ENCODE data around the gene ZNF500.

ZNF500 gene

GRCh38 chr16:4803898-4804762 is 37.2 kb upstream of the ZNF500 start:
- TF ChIP-seq RAD21 (IDR thresholded peaks at IDR 0.05; ENCODE audit: low read depth) = no peak

GRCh38 chr16:4803401-4803844 is 36.5 kb upstream of the ZNF500 start:
- TF ChIP-seq TAF1 (IDR thresholded peaks at IDR 0.05; ENCODE audit: low read depth) (no peak), YY1 (IDR thresholded peaks at IDR 0.05; ENCODE audit: low read depth) (no peak), USF1 (IDR thresholded peaks at IDR 0.05) (no peak), TCF12 (IDR thresholded peaks at IDR 0.05; ENCODE audit: low read depth) (no peak), REST (IDR thresholded peaks at IDR 0.05; ENCODE audit: low read depth) (no peak), ZBTB7A (IDR thresholded peaks at IDR 0.05; ENCODE audit: low read depth) (no peak), EP300 (IDR thresholded peaks at IDR 0.05; ENCODE audit: borderline replicate concordance) (no peak), CREB1 (IDR thresholded peaks at IDR 0.05; ENCODE audit: low read depth) (no peak), TEAD4 (IDR thresholded peaks at IDR 0.05) (no peak), CEBPB (IDR thresholded peaks at IDR 0.05) (no peak)

- no peak for TF ChIP-seq EP300 (IDR thresholded peaks at IDR 0.05; ENCODE audit: borderline replicate concordance)
- 0 out of 2 replicates have a peak, but pooled peaks have one; percentile 31 for TF ChIP-seq EGR1 (IDR thresholded peaks at IDR 0.05)
- TF ChIP-seq ZBTB7A (IDR thresholded peaks at IDR 0.05; ENCODE audit: low read depth) = peak; percentile 87
- peak; percentile 43; the same call in 1 of the 2 replicates for TF ChIP-seq TAF1 (IDR thresholded peaks at IDR 0.05; ENCODE audit: low read depth)
- no peak for TF ChIP-seq TEAD4 (IDR thresholded peaks at IDR 0.05)
- 0 out of 2 replicates have a peak, but pooled peaks have one; percentile 5 for TF ChIP-seq YY1 (IDR thresholded peaks at IDR 0.05; ENCODE audit: low read depth)
- no peak for TF ChIP-seq CREB1 (IDR thresholded peaks at IDR 0.05; ENCODE audit: low read depth)
These were observed 35.8 kb upstream of the ZNF500 start for GRCh38 chr16:4802659-4803287.

- TF ChIP-seq MAX (IDR thresholded peaks at IDR 0.05) (peak; percentile 51), YY1 (IDR thresholded peaks at IDR 0.05; ENCODE audit: low read depth) (0 out of 2 replicates have a peak, but pooled peaks have one; percentile 35), FOXM1 (IDR thresholded peaks at IDR 0.05; ENCODE audit: borderline replicate concordance, low read depth) (no peak)
These were observed 35.1 kb upstream of the ZNF500 start, which contains the start of gene ROGDI for GRCh38 chr16:4801962-4802658. Gene ROGDI, minus strand, starts transcription at chr16:4802633. Its CDS starts 62 bp downstream, at chr16:4802571.

GRCh38 chr16:4801051-4801961 is 34.3 kb upstream of the ZNF500 start:
- no peak for TF ChIP-seq EGR1 (IDR thresholded peaks at IDR 0.05)
- TF ChIP-seq ZBTB7A (IDR thresholded peaks at IDR 0.05; ENCODE audit: low read depth) = 0 out of 2 replicates have a peak, but pooled peaks have one; percentile 39

- TF ChIP-seq REST (IDR thresholded peaks at IDR 0.05; ENCODE audit: low read depth) (no peak), CREB1 (IDR thresholded peaks at IDR 0.05; ENCODE audit: low read depth) (no peak), TCF12 (IDR thresholded peaks at IDR 0.05; ENCODE audit: low read depth) (no peak), EP300 (IDR thresholded peaks at IDR 0.05; ENCODE audit: borderline replicate concordance) (no peak), NFIC (IDR thresholded peaks at IDR 0.05) (no peak), USF1 (IDR thresholded peaks at IDR 0.05) (no peak), TAF1 (IDR thresholded peaks at IDR 0.05; ENCODE audit: low read depth) (no peak), RAD21 (IDR thresholded peaks at IDR 0.05; ENCODE audit: low read depth) (no peak), YY1 (IDR thresholded peaks at IDR 0.05; ENCODE audit: low read depth) (no peak), MAX (IDR thresholded peaks at IDR 0.05) (no peak), EGR1 (IDR thresholded peaks at IDR 0.05) (no peak), ZBTB7A (IDR thresholded peaks at IDR 0.05; ENCODE audit: low read depth) (no peak), TEAD4 (IDR thresholded peaks at IDR 0.05) (no peak), FOXM1 (IDR thresholded peaks at IDR 0.05; ENCODE audit: borderline replicate concordance, low read depth) (no peak), CEBPB (IDR thresholded peaks at IDR 0.05) (no peak)
These were observed 33.5 kb upstream of the ZNF500 start for GRCh38 chr16:4800290-4801041.

Data from Ishikawa (cell line).